HG02840 (cell line): ENCODE results near the gene KLF7.

Source experiments
- ATAC-seq: cut with Tn5 transposase; IDR thresholded peaks from one replicate; pipeline ENCODE4 v1.9.1; 2021; ENCODE audit warnings: mild to moderate bottlenecking, moderate library complexity, moderate number of reproducible peaks; ENCODE audit not compliant: unreplicated experiment, low FRiP score

KLF7 gene

GRCh38 chr2:207165121-207166038, at the start of gene KLF7:
TSS of gene KLF7 (minus strand) at chr2:207165948. CDS start at chr2:207165568, 380 bp downstream.
- ATAC-seq, result no peak

GRCh38 chr2:207215308-207215707, 49.6 kb upstream of the KLF7 start:
- ATAC-seq, result no peak

- ATAC-seq, result no peak
These were observed 48.7 kb upstream of the KLF7 start for GRCh38 chr2:207214446-207214845.

- no peak for ATAC-seq
These were observed 40.3 kb upstream of the KLF7 start for GRCh38 chr2:207206011-207206410.

GRCh38 chr2:207205173-207205957, 39.6 kb upstream of the KLF7 start:
- ATAC-seq, result no peak

GRCh38 chr2:207203056-207203455, 37.3 kb upstream of the KLF7 start:
- no peak for ATAC-seq

- no peak for ATAC-seq
These were observed 36.9 kb upstream of the KLF7 start for GRCh38 chr2:207202645-207203044.

GRCh38 chr2:207201416-207201815, 35.7 kb upstream of the KLF7 start:
- ATAC-seq, result no peak

- no peak for ATAC-seq
These were observed 34.4 kb upstream of the KLF7 start for GRCh38 chr2:207200136-207200535.

GRCh38 chr2:207194028-207194427, 28.3 kb upstream of the KLF7 start:
- no peak for ATAC-seq

- no peak for ATAC-seq
These were observed 23.1 kb upstream of the KLF7 start for GRCh38 chr2:207188626-207189419.

GRCh38 chr2:207185372-207185771, 19.6 kb upstream of the KLF7 start:
- ATAC-seq, result no peak

- ATAC-seq, result no peak
These were observed 19.0 kb upstream of the KLF7 start for GRCh38 chr2:207184768-207185167.

- no peak for ATAC-seq
These were observed 18.6 kb upstream of the KLF7 start for GRCh38 chr2:207184348-207184747.

- ATAC-seq, result no peak
These were observed 17.8 kb upstream of the KLF7 start for GRCh38 chr2:207183506-207183905.

GRCh38 chr2:207182911-207183310, 17.2 kb upstream of the KLF7 start:
- no peak for ATAC-seq

- no peak for ATAC-seq
These were observed 16.0 kb upstream of the KLF7 start for GRCh38 chr2:207181526-207182274.

GRCh38 chr2:207180741-207181140, 15.0 kb upstream of the KLF7 start:
- no peak for ATAC-seq

- no peak for ATAC-seq
These were observed 10.5 kb upstream of the KLF7 start for GRCh38 chr2:207176247-207176646.

GRCh38 chr2:207173641-207174040, 7.9 kb upstream of the KLF7 start:
- ATAC-seq, result no peak
